ENCODE measurements around the gene HRH1.
"Not testable (repeated sequence)": the region's sequence is repeated elsewhere in the genome, so short reads cannot be mapped to it uniquely, and the experiment has no call there.

Gene HRH1

GRCh38 chr3:11155341-11156025 lies 1.2 kb downstream of the HRH1 start:
- peak; percentile 7 to 11 for DNase-seq
- no peak for TF ChIP-seq GATA1 (IDR thresholded peaks at IDR 0.05; ENCODE audit: low read depth, low read length)
- no peak for TF ChIP-seq POLR2A (IDR thresholded peaks at IDR 0.05; ENCODE audit: low read length)

GRCh38 chr3:11156026-11156410 lies 1.7 kb downstream of the HRH1 start:
- TF ChIP-seq POLR2A (IDR thresholded peaks at IDR 0.05; ENCODE audit: low read length) (no peak), GATA1 (IDR thresholded peaks at IDR 0.05; ENCODE audit: low read depth, low read length) (no peak)
- DNase-seq, result no peak

- DNase-seq, result no peak
Observed at GRCh38 chr3:11157421-11157820, 3.1 kb downstream of the HRH1 start.

GRCh38 chr3:11159421-11159904 lies 5.2 kb downstream of the HRH1 start:
- TF ChIP-seq GATA1 (IDR thresholded peaks at IDR 0.05; ENCODE audit: low read depth, low read length), result no peak
- TF ChIP-seq POLR2A (IDR thresholded peaks at IDR 0.05; ENCODE audit: low read length), result no peak
- DNase-seq, result no peak

More at GRCh38 chr3:11157421-11157820, 3.1 kb downstream of the HRH1 start:
- TF ChIP-seq GATA1 (IDR thresholded peaks at IDR 0.05; ENCODE audit: low read depth, low read length) (no peak), POLR2A (IDR thresholded peaks at IDR 0.05; ENCODE audit: low read length) (no peak)

GRCh38 chr3:11161666-11162065 lies 7.4 kb downstream of the HRH1 start:
- DNase-seq, result no peak
- TF ChIP-seq POLR2A (IDR thresholded peaks at IDR 0.05; ENCODE audit: low read length), result no peak
- no peak for TF ChIP-seq GATA1 (IDR thresholded peaks at IDR 0.05; ENCODE audit: low read depth, low read length)

- TF ChIP-seq GATA1 (IDR thresholded peaks at IDR 0.05; ENCODE audit: low read depth, low read length), result no peak
- TF ChIP-seq POLR2A (IDR thresholded peaks at IDR 0.05; ENCODE audit: low read length), result no peak
- DNase-seq, result no peak
Observed at GRCh38 chr3:11162401-11163345, 8.4 kb downstream of the HRH1 start.

GRCh38 chr3:11164607-11165006 lies 10.3 kb downstream of the HRH1 start:
- no peak for TF ChIP-seq POLR2A (IDR thresholded peaks at IDR 0.05; ENCODE audit: low read length)
- TF ChIP-seq GATA1 (IDR thresholded peaks at IDR 0.05; ENCODE audit: low read depth, low read length), result no peak
- DNase-seq, result no peak

GRCh38 chr3:11165476-11165875 lies 11.2 kb downstream of the HRH1 start:
- DNase-seq, result no peak
- TF ChIP-seq GATA1 (IDR thresholded peaks at IDR 0.05; ENCODE audit: low read depth, low read length), result no peak
- no peak for TF ChIP-seq POLR2A (IDR thresholded peaks at IDR 0.05; ENCODE audit: low read length)

GRCh38 chr3:11166807-11167400 lies 12.6 kb downstream of the HRH1 start:
- not testable (repeated sequence) for DNase-seq

GRCh38 chr3:11167590-11167989 lies 13.3 kb downstream of the HRH1 start:
- DNase-seq, result no peak
- TF ChIP-seq GATA1 (IDR thresholded peaks at IDR 0.05; ENCODE audit: low read depth, low read length), result no peak
- no peak for TF ChIP-seq POLR2A (IDR thresholded peaks at IDR 0.05; ENCODE audit: low read length)

GRCh38 chr3:11168406-11168805 lies 14.1 kb downstream of the HRH1 start:
- TF ChIP-seq GATA1 (IDR thresholded peaks at IDR 0.05; ENCODE audit: low read depth, low read length) (no peak), POLR2A (IDR thresholded peaks at IDR 0.05; ENCODE audit: low read length) (no peak)
- no peak for DNase-seq

GRCh38 chr3:11168881-11169805 lies 14.8 kb downstream of the HRH1 start:
- no peak for DNase-seq
- TF ChIP-seq POLR2A (IDR thresholded peaks at IDR 0.05; ENCODE audit: low read length), result no peak
- TF ChIP-seq GATA1 (IDR thresholded peaks at IDR 0.05; ENCODE audit: low read depth, low read length), result no peak

- no peak for DNase-seq
- TF ChIP-seq POLR2A (IDR thresholded peaks at IDR 0.05; ENCODE audit: low read length) (no peak), GATA1 (IDR thresholded peaks at IDR 0.05; ENCODE audit: low read depth, low read length) (no peak)
Observed at GRCh38 chr3:11170052-11170770, 15.9 kb downstream of the HRH1 start.

Measured in erythroblast (primary cell).